WTC11 (cell line): ENCODE data around the gene SMAP1. TPM values are rescaled to one million over a fixed set of nuclear protein-coding genes. Genes with fewer than 3 reads are reported as not detected.

Experiments used
- AFF4 ChIP-seq: sonication (generic); formaldehyde crosslinking; IDR thresholded peaks from 2 replicates; pipeline ENCODE4 v1.8.1; 2023; ENCODE audit warnings: mild to moderate bottlenecking, missing genetic modification reagents, borderline replicate concordance
- ESRRA ChIP-seq: sonication (generic); formaldehyde crosslinking; IDR thresholded peaks from 2 replicates; pipeline ENCODE4 v1.8.1; 2022; ENCODE audit warnings: mild to moderate bottlenecking, missing genetic modification reagents, borderline replicate concordance
- HMGA2 ChIP-seq: fragments of 250-450 bp; sonication (Bioruptor Pico); IDR thresholded peaks from 2 replicates; pipeline ENCODE4 v1.4.0; 2021; ENCODE audit warnings: mild to moderate bottlenecking, moderate library complexity
- IRF2 ChIP-seq: sonication (generic); formaldehyde crosslinking; IDR thresholded peaks from 2 replicates; pipeline ENCODE4 v1.8.0; 2022; ENCODE audit warnings: low read depth, missing genetic modification reagents, borderline replicate concordance
- JUN ChIP-seq: sonication (generic); formaldehyde crosslinking; IDR thresholded peaks from 2 replicates; pipeline ENCODE4 v1.8.0; 2023; ENCODE audit warnings: mild to moderate bottlenecking, missing genetic modification reagents
- KAT7 ChIP-seq: sonication (generic); formaldehyde crosslinking; IDR thresholded peaks from 2 replicates; pipeline ENCODE4 v1.8.1; 2023; ENCODE audit warnings: missing genetic modification reagents, mild to moderate bottlenecking, borderline replicate concordance
- MXD4 ChIP-seq: fragments of 250-450 bp; sonication (Bioruptor Pico); IDR thresholded peaks from 2 replicates; pipeline ENCODE4 v1.8.0; 2021; ENCODE audit warnings: mild to moderate bottlenecking, moderate library complexity, borderline replicate concordance
- MYBL2 ChIP-seq: sonication (generic); formaldehyde crosslinking; IDR thresholded peaks from 2 replicates; pipeline ENCODE4 v1.8.1; 2023; ENCODE audit warnings: mild to moderate bottlenecking, moderate library complexity, missing genetic modification reagents
- NFE2L1 ChIP-seq: sonication (generic); formaldehyde crosslinking; IDR thresholded peaks from 2 replicates; pipeline ENCODE4 v1.8.1; 2023; ENCODE audit warnings: missing genetic modification reagents
- PRRX2 ChIP-seq: fragments of 250-450 bp; sonication (Bioruptor Pico); IDR thresholded peaks from 2 replicates; pipeline ENCODE4 v1.8.0; 2021; ENCODE audit warnings: mild to moderate bottlenecking
- RELA ChIP-seq: sonication (generic); formaldehyde crosslinking; IDR thresholded peaks from 2 replicates; pipeline ENCODE4 v1.8.1; 2022; ENCODE audit warnings: missing genetic modification reagents, mild to moderate bottlenecking, borderline replicate concordance
- RORB ChIP-seq: fragments of 250-450 bp; sonication (Bioruptor Pico); IDR thresholded peaks from 2 replicates; pipeline ENCODE4 v1.9.0; 2021; ENCODE audit warnings: mild to moderate bottlenecking
- SMAD4 ChIP-seq: sonication (generic); formaldehyde crosslinking; IDR thresholded peaks from 2 replicates; pipeline ENCODE4 v1.8.0; 2022; ENCODE audit warnings: mild to moderate bottlenecking, missing genetic modification reagents
- TEAD4 ChIP-seq: sonication (generic); formaldehyde crosslinking; IDR thresholded peaks from 2 replicates; pipeline ENCODE4 v1.8.0; 2022; ENCODE audit warnings: mild to moderate bottlenecking, missing genetic modification reagents
- ZBTB21 ChIP-seq: sonication (generic); formaldehyde crosslinking; IDR thresholded peaks from 2 replicates; pipeline ENCODE4 v1.8.1; 2023; ENCODE audit warnings: mild to moderate bottlenecking, missing genetic modification reagents, borderline replicate concordance
- ZNF317 ChIP-seq: sonication (generic); formaldehyde crosslinking; IDR thresholded peaks from 2 replicates; pipeline ENCODE4 v1.8.1; 2023; ENCODE audit warnings: low read depth, mild to moderate bottlenecking, moderate library complexity, missing genetic modification reagents, borderline replicate concordance
- ZNF416 ChIP-seq: fragments of 250-450 bp; sonication (Bioruptor Pico); IDR thresholded peaks from 2 replicates; pipeline ENCODE4 v1.9.0; 2021; ENCODE audit warnings: mild to moderate bottlenecking, inconsistent platforms
- ZNF423 ChIP-seq: fragments of 250-450 bp; sonication (Bioruptor Pico); IDR thresholded peaks from 2 replicates; pipeline ENCODE4 v2.1.2; 2022; ENCODE audit warnings: mild to moderate bottlenecking, moderate library complexity
- ZNF671 ChIP-seq: fragments of 250-450 bp; sonication (Bioruptor Pico); IDR thresholded peaks from 2 replicates; pipeline ENCODE4 v1.8.0; 2021; ENCODE audit warnings: mild to moderate bottlenecking
- ZSCAN18 ChIP-seq: fragments of 250-450 bp; sonication (Bioruptor Pico); IDR thresholded peaks from 2 replicates; pipeline ENCODE4 v2.1.2; 2022; ENCODE audit warnings: mild to moderate bottlenecking, moderate library complexity
- total RNA-seq: library from RNA; stranded (reverse); gene quantifications from 3 replicates; pipeline ENCODE4 v1.2.3, GENCODE V29; 2021
- TF ChIP-seq, protein P1 (sequence below): sonication (generic); formaldehyde crosslinking; IDR thresholded peaks from 2 replicates; pipeline ENCODE4 v1.8.1; 2022; ENCODE audit warnings: low read depth, mild to moderate bottlenecking, moderate library complexity, missing genetic modification reagents, borderline replicate concordance
- TF ChIP-seq, protein P2 (sequence below): sonication (generic); formaldehyde crosslinking; IDR thresholded peaks from 2 replicates; pipeline ENCODE4 v1.8.1; 2022; ENCODE audit warnings: low read depth, missing genetic modification reagents, borderline replicate concordance
- TF ChIP-seq, protein P3 (sequence below): sonication (generic); formaldehyde crosslinking; IDR thresholded peaks from 2 replicates; pipeline ENCODE4 v1.8.0; 2022; ENCODE audit warnings: mild to moderate bottlenecking, missing genetic modification reagents
- TF ChIP-seq, protein P4 (sequence below): sonication (generic); formaldehyde crosslinking; IDR thresholded peaks from 2 replicates; pipeline ENCODE4 v1.8.0; 2022; ENCODE audit warnings: missing genetic modification reagents

The SMAP1 gene
- total RNA-seq, 1 experiment from 2014 or later = 29.0 TPM

- TF ChIP-seq, protein P1, sequence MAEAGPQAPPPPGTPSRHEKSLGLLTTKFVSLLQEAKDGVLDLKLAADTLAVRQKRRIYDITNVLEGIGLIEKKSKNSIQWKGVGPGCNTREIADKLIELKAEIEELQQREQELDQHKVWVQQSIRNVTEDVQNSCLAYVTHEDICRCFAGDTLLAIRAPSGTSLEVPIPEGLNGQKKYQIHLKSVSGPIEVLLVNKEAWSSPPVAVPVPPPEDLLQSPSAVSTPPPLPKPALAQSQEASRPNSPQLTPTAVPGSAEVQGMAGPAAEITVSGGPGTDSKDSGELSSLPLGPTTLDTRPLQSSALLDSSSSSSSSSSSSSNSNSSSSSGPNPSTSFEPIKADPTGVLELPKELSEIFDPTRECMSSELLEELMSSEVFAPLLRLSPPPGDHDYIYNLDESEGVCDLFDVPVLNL = no peak; the same call in 1 of the 2 replicates
- TF ChIP-seq AFF4 (CRISPR knock-in tag) (no peak), RORB (CRISPR knock-in tag) (no peak), MYBL2 (CRISPR knock-in tag) (no peak; the same call in 1 of the 2 replicates), ZNF671 (CRISPR knock-in tag) (no peak), ZBTB21 (CRISPR knock-in tag) (no peak; the same call in 1 of the 2 replicates), RELA (CRISPR knock-in tag) (peak; percentile 23; the same call in 1 of the 2 replicates), MXD4 (CRISPR knock-in tag) (no peak), ZNF317 (no peak), IRF2 (CRISPR knock-in tag) (no peak), ZNF423 (CRISPR knock-in tag) (no peak), HMGA2 (CRISPR knock-in tag) (no peak), PRRX2 (CRISPR knock-in tag) (no peak), TEAD4 (CRISPR knock-in tag) (no peak), JUN (0 out of 2 replicates have a peak, but pooled peaks have one; percentile 66), NFE2L1 (CRISPR knock-in tag) (0 out of 2 replicates have a peak, but pooled peaks have one; percentile 77), SMAD4 (CRISPR knock-in tag) (peak; percentile 49; the same call in 1 of the 2 replicates), KAT7 (CRISPR knock-in tag) (peak; percentile 93), ZNF416 (CRISPR knock-in tag) (no peak), ESRRA (CRISPR knock-in tag) (0 out of 2 replicates have a peak, but pooled peaks have one; percentile 48), ZSCAN18 (CRISPR knock-in tag) (no peak)
- TF ChIP-seq, protein P2, sequence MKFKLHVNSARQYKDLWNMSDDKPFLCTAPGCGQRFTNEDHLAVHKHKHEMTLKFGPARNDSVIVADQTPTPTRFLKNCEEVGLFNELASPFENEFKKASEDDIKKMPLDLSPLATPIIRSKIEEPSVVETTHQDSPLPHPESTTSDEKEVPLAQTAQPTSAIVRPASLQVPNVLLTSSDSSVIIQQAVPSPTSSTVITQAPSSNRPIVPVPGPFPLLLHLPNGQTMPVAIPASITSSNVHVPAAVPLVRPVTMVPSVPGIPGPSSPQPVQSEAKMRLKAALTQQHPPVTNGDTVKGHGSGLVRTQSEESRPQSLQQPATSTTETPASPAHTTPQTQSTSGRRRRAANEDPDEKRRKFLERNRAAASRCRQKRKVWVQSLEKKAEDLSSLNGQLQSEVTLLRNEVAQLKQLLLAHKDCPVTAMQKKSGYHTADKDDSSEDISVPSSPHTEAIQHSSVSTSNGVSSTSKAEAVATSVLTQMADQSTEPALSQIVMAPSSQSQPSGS = no peak
- TF ChIP-seq, protein P3, sequence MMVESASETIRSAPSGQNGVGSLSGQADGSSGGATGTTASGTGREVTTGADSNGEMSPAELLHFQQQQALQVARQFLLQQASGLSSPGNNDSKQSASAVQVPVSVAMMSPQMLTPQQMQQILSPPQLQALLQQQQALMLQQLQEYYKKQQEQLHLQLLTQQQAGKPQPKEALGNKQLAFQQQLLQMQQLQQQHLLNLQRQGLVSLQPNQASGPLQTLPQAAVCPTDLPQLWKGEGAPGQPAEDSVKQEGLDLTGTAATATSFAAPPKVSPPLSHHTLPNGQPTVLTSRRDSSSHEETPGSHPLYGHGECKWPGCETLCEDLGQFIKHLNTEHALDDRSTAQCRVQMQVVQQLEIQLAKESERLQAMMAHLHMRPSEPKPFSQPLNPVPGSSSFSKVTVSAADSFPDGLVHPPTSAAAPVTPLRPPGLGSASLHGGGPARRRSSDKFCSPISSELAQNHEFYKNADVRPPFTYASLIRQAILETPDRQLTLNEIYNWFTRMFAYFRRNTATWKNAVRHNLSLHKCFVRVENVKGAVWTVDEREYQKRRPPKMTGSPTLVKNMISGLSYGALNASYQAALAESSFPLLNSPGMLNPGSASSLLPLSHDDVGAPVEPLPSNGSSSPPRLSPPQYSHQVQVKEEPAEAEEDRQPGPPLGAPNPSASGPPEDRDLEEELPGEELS (CRISPR knock-in tag) = peak; percentile 90
- TF ChIP-seq, protein P4, sequence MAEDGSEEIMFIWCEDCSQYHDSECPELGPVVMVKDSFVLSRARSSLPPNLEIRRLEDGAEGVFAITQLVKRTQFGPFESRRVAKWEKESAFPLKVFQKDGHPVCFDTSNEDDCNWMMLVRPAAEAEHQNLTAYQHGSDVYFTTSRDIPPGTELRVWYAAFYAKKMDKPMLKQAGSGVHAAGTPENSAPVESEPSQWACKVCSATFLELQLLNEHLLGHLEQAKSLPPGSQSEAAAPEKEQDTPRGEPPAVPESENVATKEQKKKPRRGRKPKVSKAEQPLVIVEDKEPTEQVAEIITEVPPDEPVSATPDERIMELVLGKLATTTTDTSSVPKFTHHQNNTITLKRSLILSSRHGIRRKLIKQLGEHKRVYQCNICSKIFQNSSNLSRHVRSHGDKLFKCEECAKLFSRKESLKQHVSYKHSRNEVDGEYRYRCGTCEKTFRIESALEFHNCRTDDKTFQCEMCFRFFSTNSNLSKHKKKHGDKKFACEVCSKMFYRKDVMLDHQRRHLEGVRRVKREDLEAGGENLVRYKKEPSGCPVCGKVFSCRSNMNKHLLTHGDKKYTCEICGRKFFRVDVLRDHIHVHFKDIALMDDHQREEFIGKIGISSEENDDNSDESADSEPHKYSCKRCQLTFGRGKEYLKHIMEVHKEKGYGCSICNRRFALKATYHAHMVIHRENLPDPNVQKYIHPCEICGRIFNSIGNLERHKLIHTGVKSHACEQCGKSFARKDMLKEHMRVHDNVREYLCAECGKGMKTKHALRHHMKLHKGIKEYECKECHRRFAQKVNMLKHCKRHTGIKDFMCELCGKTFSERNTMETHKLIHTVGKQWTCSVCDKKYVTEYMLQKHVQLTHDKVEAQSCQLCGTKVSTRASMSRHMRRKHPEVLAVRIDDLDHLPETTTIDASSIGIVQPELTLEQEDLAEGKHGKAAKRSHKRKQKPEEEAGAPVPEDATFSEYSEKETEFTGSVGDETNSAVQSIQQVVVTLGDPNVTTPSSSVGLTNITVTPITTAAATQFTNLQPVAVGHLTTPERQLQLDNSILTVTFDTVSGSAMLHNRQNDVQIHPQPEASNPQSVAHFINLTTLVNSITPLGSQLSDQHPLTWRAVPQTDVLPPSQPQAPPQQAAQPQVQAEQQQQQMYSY (CRISPR knock-in tag) = no peak
These were observed at the start of gene SMAP1 (continued) for GRCh38 chr6:70667711-70668498.
